Measurements from ENCODE around the gene DUS4L.

Gene DUS4L

DNA sequence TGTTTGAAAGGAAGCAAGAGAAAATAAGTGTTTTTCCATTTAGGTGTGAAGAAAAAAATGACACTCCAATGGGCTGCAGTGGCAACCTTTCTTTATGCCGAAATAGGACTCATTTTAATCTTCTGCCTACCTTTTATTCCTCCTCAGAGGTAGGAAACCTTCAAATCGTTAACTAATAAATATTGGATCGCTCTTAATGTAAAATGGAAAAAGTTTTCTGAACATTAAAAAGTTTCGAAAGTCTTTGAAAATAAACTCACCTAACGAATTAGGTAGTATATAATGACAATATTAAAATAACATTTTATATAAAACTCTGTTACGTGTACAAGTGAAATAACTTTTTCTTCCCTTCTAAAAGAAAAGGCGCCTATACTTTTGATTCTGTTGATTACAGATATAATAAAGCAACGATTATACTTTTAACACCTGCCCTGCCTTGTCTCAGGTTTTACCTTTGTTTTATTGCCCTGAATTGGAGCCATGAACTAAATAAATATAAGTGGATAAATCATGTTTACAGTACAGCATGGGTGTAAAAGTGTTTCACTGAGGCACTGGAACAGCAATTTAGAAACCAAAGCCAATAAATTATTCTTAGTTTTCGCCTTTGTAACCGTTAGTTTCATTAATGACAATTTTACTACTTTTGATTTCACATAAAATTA lies 17.1 kb downstream of the DUS4L start:
- DNase-seq: no peak

DNA sequence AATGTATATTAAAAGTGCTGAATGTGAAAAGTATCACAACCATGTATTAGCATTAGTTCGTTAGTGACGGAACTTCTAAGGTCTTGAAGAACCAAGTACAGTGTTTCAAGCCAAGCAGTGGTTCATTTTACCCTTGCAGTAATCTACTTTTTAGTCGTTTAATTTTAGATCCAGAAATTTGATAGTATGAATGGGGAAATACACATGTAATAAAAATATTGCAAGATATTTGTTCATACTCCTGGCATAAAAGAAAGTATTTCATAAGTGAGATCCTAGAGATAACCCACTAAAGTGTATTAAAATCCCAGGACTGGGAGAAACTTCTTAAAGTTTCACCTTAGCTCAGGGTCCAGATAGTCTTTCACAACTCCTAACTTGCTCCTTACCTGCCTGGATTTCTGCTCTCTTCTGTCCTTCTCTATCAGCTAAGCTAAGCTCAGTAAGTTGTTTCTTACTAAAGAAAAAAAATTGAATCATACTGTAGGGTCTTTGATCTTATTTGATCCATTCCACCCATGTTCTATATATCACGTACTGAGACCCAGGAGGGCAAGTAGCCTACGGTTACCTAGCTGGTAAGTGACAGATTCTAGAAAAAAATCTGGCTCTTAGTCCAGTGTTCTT lies 17.7 kb downstream of the DUS4L start:
- DNase-seq: no peak

DNA sequence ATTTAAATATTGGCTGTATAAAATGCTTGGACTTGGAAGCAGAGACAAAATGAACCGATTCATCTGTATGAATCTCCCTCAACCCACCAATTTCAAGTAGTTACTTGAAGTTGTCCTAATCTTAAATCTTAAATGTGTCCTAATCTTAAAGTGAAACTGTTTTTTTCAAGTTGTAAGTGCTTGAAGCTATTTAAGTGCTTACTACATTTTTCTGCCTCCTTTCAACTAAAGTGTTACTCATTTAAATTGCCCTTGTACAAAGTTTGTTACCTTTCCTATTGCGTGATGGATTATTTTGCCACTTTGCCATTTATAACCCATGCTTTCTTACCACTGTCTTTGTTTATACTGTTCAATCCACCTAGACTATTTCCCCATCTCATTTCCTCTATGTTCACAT lies 19.1 kb downstream of the DUS4L start:
- no peak for DNase-seq

DNA sequence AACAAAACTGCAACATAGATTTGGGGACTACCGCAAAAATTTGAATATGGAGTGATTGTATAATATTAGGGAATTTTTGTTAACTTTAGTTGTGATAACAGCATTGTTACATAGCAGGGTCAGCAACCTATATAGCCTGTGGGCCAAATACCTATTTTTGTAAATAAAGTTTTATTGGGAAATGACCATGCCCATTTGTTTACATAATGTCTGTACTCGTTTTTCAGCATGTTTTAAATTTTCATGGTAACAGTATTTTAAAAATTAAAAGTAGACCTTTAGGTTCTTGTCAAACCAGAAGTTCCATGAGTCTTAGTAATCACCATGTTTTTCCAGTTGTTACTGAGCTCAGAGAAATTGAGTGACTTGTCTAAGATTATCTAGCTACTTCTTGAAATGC lies 20.9 kb downstream of the DUS4L start:
- DNase-seq: no peak

DNA sequence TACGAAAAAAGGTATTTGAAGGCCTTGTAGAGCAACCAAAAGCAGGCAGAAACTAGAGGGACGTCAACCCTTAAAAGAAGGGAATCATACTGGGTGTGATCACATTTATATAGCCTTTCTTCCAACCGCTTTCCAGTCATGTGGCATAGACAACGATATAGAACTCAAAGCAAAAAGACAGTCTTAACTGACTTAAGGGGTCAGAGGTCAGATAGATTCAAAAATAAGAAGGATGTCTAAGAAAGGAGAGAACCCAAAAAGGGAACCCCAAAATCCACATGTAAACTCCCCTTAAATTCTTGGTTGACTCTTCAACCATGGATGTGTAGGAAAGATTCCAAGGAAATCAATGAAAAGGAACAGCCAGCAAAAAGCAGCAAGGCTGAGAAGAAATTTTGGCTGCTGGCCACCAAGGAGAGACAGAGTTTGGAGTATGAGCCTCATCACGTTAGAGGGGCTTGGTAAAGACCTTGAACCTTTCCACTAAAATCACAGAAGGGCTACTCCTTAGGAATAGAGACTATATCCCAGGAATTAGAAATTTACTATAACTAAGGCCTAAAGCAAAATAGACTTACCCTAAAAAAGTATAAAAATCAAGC lies 24.9 kb downstream of the DUS4L start:
- DNase-seq: no peak

DNA sequence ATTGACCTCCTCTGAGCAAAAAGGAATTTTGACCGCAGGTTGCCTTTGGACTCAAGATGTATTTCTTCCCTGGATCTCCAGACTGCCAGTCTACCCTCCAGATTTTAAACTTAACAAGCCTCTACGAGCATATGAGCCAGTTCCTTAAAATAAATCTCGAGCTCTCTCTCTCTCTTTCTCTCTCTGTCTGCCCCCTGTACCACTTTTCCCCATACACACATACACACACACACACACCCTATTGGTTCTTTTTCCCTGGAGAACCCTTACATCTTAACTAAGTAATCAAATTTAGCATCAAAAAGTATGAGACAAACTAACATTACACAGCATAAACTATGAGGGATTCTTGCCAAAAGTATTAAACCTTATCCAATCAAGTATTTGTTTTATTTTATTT lies 27.6 kb downstream of the DUS4L start:
- DNase-seq: no peak

DNA sequence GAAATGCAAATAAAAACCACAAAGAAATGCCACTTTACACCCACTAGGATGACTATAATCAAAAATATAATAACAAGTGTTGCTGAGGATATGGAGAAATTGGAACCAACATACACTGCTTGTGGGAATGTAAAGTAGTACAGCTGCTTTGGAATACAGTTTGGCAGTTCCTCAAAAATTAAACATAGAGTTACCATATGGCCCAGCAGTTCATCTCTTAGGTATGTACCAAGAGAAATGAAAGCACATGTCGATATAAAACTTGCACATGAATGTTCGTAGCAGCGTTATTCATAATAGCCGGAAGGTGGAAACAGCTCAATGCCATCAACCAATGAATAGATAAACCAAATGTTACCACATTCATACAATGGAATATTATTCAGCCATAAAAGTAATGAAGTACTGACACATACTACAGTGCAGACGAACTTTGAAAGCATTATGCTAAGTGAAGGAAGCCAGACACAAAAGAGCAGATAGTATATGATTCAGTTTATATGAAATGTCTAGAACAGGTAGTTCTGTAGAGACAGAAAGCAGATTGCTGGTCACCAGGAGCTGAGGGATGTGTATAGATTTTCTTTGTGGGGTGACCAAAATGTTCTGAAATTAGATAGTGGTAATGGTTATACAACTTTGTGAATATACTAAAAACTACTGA lies 28.7 kb downstream of the DUS4L start:
- no peak for DNase-seq

DNA sequence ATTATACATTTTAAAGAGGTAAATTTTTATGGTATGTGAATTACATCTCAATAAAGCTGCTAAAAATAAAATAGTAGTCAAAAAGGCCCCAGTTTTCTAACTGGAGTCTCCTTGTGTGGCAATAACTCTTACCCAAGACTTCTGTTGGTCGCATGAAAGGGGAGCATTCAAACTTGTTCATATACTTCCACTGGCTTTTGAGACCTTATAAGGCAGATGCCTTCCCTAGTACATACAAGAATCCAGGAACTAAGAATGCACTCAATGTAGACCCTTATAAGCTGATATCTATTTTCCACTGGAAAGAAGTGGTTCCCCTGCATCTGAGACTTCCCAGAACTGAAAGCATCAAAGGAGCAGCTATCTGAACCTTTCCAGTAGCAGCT lies 29.2 kb downstream of the DUS4L start:
- no peak for DNase-seq

DNA sequence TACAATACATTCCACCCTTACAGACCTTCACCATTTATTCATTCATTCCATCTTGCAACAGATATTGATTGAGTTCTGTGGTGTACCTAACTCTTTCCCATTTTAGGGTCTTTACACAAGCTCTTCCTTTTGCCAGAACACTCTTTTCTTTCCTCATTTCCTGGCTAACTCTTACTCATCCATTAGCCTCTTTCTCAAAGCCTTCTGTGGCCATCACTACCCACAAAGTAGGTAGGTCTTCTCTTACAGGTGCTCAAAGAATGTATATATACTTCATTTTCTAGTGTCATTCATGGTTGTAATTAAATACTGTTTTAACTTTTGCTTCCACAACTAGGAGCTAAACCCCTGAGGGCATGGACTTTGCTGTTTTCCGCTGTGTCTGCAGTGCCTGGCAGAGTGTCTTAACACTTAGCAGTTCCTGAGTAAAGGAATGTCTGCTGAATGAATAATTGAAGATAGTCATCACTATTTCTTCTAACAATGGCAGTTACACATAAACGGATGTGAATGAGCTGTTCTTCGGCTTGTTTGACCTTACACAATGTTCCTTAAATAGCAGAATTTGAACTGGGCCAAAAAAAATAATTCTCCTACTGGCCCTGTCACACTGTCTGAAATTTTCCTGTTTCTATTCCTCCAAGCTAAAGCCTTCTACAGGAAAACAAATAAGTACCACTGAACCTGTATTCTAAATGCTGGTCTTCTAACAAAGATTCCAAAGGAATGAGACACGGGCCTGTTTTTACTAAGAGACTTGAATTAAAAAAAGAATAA lies 31.4 kb downstream of the DUS4L start:
- DNase-seq: no peak

DNA sequence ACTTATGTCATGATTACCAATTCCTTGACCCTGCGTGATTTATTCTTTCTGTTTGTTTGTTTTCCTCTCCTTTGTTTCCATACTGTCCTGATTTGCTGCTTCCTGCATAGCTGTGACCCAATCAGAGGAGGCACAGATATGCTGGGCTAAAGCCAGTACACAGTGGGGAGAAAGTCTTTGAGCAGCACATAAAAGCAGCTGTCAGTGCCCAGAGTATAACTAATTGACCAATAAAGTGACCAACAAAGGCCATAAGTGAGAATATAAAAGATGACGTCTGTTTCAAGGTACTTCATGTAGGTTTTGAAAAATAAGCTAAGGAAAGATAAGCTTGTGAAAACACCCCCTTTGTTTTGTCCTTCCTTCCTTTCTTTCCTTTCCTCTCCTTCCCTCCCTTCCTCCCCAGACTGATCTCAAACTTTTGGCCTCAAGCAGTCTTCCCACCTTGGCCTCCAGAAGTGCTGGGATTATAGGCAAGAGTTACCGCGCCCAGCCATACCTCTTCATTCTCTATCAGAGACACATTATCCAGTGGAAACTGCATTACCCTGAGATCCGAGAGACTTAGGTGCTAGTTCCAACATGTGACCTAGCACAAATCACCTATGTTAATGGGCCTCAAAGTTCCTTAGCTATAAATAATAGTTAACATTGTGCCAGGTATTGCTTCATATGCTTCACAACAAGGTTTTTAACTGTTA lies 33.3 kb downstream of the DUS4L start:
- no peak for DNase-seq

DNA sequence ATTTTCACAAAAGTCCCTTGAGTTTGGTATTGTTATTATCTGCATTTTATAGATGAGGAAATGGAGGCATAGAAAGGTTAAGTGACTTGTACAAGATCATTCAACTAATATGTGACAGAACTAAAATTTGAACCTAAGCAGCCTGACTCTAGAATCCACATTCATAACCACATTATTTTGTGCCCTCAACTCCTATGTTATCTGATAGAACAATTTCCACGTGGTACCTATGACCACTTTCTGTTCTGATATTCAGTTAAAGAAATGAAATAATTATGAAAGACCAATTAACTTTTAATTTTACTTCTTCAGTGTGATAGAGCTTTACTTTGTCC lies 33.8 kb downstream of the DUS4L start:
- no peak for DNase-seq

DNA sequence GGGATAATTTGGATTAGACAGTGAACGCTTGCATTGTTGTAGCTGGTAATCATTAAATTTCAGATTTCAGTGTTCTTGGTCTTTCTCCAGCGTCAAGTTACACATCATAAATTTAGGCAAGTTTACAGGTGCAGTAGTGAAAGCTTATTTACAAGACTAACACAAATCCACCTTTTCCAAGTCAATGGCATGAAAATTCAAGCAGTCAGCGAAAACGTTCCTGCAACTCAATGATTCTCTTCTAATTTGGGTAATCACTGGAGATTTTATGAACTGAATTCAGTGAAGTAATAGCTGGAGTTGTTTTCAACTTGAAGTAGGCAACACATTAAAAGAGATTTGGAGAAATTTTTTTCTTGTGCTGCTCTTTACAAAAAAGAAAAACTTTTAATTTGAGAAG lies 34.2 kb downstream of the DUS4L start:
- DNase-seq: no peak

DNA sequence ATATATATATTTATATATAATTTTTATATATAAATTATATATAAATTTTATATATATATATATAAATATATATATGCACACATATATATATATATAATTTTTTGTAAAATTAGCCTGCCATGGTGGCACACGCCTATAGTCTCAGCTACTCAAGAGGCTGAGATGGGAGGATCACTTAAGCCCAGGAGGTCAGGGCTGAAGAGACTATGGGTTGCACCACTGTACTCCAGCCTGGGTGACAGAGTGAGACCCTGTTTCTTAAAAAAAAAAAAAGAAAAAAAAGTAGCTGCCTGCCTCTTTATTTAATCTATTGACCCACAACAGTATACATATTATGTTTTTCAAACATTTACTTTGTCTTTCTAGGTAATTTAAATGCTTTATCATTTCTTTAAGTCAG lies 35.5 kb downstream of the DUS4L start:
- no peak for DNase-seq

DNA sequence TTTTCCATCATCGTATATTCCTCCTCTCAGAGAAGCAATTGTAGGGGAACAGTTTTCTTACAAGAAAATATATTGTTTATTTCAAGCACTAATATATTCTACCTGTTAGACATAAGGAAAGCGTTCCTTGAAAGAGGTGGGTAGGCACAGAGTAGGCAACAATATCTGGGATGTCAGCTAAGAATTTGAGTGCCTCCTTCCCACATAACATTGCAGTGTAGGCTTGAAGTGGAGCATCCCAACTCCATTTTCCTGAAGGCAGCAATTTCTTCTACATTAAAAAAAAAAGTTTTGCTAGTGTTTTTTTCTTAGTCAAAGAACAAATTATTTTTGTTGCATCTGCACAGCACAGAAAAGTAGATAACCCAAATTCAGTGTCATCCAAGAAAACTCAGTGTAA lies 37.0 kb downstream of the DUS4L start:
- DNase-seq: no peak

DNA sequence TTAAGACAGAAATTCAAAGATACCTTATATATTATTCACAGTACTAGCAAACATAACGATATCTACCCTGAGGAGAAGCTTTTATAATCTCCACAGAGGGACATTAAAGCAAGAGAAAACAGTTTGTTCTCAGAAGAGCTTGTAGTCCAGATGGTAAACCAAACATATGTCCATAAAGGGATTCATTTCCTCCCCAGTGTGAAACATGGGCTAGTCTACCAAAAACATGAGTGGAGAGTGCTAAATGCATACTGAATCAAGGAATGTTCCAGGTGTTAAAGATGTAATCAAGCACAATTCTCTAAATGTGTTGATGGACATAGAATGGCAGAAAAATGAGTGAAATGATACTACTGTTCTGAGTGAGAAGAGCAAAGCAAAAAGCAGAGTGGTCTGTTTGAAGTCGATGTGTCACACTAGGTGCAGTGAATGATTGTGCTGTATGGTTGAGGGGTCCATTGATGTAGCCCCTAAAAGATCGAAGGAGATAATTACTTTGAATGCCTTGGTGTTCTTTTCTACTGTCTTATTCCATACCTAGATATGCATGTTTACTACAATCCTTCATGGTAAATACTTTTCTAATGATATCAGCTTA lies 41.5 kb downstream of the DUS4L start:
- no peak for DNase-seq

DNA sequence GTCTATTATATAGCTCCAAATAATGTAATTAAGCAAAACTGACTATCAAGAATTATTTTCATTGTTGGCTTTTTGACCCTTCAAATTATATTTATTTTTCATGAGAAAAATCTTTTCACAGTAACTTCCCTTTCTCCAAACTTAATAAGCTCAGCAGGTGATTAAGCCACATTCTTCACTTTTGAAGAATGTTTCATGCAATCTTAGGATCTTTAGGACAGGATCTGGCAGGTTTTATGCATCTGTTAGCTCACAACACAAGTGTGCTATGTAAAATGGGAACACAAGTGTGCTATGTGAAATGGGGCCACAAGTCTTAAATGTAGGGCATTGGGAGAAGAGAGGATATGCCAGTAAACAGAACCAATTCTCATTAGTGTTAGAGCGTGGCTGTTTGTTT lies 42.5 kb downstream of the DUS4L start:
- no peak for DNase-seq

DNA sequence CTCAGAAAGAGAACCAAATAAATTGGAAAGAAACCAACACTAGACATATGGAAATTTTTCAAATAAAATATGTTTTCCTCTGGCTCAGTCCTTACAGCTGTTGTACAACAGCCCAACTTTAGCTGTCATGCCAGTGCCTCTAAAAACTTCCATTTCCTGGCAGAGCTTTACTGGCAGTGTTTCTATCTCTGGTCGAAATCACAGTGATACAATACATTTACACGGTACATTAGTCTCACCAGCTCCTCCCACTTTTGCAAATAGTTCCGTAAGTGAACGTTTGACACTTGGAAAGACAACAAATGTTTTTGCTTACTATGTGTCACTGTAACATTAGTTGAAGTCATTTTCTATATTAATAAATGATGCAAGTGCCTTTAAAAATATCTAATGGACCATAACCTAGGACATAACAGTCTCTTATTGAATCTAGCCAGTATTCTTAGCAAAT lies 46.1 kb downstream of the DUS4L start:
- no peak for DNase-seq

DNA sequence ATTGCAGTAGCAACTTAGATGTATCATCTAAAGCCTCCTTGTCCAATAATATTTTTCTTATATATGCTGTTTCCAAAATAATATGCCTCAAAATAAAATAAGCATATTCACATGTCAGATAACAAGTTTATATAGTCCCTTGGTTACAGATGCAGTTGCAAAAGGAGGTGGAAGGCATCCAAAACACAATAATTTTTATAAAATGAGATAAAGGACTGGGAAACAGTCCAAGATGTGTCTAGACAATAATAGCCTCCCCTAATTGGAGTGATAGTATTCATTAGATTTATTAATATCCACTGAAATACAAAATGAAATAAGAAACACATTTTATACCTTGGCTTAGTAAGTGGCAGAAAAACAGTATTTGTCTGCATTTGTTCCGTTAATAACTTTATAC lies 46.6 kb downstream of the DUS4L start:
- DNase-seq: no peak

DNA sequence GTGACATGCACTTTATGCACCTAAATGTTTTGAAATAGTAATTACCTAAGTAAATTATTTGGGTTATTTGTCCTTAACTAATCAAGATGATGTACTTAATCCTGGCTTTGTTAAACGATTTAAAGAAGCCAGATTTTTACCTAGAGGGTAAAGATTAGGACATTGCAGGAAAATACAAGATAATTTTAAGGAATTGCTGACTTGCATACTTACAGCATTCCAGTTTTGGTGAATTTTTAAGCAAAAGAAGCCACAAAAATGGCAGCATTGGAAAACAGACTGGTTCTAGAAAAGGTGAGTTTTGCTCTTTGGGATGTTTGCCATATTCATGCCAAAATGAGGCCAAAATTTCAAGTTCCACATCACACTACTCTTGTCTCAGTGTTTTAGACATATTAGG lies 49.7 kb downstream of the DUS4L start:
- no peak for DNase-seq

DNA sequence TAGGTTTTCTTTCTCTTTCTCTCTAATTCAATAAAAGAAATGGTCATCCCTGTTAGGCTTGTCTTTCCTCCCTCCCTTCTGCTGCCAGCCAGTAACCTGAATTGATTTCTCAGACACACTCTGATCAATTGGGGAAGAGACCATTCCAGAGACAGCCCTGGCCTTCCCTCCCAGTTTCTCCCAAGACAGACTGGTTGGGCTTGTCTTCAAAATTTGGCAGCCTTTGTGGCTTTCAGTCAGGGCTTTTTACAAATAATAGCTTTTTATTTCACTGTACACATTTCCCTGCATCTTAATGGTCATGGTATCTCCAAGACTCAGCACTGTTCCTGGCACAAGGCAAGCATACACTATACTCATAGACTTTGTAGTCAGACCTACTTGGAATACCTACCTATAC lies 50.2 kb downstream of the DUS4L start:
- no peak for DNase-seq

DNA sequence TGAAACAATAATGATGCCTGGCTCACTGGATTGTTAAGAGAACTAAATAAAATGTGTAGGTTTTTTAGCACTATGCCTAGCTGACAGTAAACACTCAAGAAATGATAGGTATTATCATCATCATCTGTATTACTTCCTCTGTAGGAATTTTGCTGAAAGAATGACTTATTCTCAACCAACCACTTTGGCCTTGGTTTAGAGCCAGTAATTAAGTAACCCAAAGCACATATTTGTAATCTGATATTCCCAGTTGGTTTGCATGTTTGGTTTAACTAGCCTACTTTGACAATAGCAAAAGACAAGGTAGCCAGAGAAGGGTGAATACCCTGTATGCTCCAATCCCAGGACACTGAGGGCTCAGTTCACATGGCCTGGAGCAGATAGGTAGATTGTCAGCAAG lies 50.7 kb downstream of the DUS4L start:
- DNase-seq: no peak

DNA sequence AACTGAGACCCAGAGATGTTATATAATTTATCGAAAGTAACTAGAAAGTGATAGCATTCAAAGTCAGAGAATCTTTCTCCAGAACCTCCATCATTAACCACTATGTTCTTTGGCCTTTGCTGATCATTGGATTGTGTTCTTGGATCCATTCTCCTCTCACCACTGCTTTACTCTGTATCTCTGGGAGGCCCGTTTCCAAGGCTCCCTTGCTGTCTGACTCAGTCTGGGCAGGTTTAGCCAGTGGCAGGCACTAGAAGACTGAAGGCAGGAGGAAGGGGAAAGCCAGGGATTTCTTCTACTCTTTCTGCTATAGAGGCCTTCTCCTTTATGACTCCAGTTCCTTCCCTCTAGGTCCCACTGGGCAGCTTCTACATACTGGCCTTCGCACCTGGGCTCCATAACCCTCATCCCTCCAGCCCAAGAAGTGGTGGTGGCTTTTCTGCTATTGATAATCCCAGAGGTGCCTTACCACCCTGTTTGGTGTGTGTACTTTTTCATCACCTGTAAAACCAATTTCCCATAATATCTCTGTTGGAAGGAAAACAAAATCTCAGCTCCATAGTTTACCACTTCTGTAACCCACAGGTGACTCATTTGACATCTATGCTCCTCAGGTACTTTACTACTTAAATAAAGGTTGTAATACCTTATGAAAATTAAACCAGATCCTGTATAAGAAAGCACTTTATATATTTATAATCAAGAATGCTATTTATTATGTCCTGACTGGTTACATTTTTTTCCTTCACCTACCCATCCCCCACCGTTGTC lies 52.3 kb downstream of the DUS4L start:
- DNase-seq: no peak
